HG02943 (cell line): ENCODE data around the gene RPS5.

Experiments
- ATAC-seq: cut with Tn5 transposase; IDR thresholded peaks from one replicate; pipeline ENCODE4 v1.9.1; 2021; ENCODE audit warnings: mild to moderate bottlenecking, low read depth, moderate library complexity; ENCODE audit not compliant: unreplicated experiment

The RPS5 gene

GRCh38 chr19:58381460-58382212, 5.4 kb upstream of the RPS5 start:
- ATAC-seq: no peak

- no peak for ATAC-seq
These were observed 4.0 kb upstream of the RPS5 start for GRCh38 chr19:58382997-58383603.

- ATAC-seq: no peak
These were observed 1.7 kb upstream of the RPS5 start for GRCh38 chr19:58385313-58385890.

- ATAC-seq: peak; percentile 6
These were observed 1.0 kb upstream of the RPS5 start for GRCh38 chr19:58385891-58386575.

- peak; percentile 11 for ATAC-seq
These were observed 487 bp downstream of the RPS5 start for GRCh38 chr19:58387338-58388174.

- no peak for ATAC-seq
These were observed 1.1 kb downstream of the RPS5 start for GRCh38 chr19:58388175-58388526.

GRCh38 chr19:58392945-58393724, 6.1 kb downstream of the RPS5 start:
- no peak for ATAC-seq

GRCh38 chr19:58393725-58394033, 6.6 kb downstream of the RPS5 start:
- ATAC-seq: no peak

- no peak for ATAC-seq
These were observed 7.8 kb downstream of the RPS5 start for GRCh38 chr19:58394821-58395219.

GRCh38 chr19:58395220-58395978, 8.3 kb downstream of the RPS5 start, which contains the start of gene RNF225:
Gene RNF225 (plus strand): TSS chr19:58395656. CDS start chr19:58396090, 434 bp downstream.
- no peak for ATAC-seq

GRCh38 chr19:58395979-58396627, 9.0 kb downstream of the RPS5 start:
- ATAC-seq: no peak

GRCh38 chr19:58396691-58397532, 9.8 kb downstream of the RPS5 start:
- ATAC-seq: no peak

- ATAC-seq: no peak
These were observed 10.5 kb downstream of the RPS5 start for GRCh38 chr19:58397533-58398037.

- no peak for ATAC-seq
These were observed 11.0 kb downstream of the RPS5 start for GRCh38 chr19:58398087-58398486.

- ATAC-seq: no peak
These were observed 11.5 kb downstream of the RPS5 start for GRCh38 chr19:58398545-58398944.

GRCh38 chr19:58399903-58400302, 12.8 kb downstream of the RPS5 start:
- ATAC-seq: no peak

- ATAC-seq: no peak
These were observed 13.3 kb downstream of the RPS5 start for GRCh38 chr19:58400316-58400915.
